Stimulated activated CD8-positive, alpha-beta memory T cell treated with anti-CD3 and anti-CD28 coated beads, Interleukin-2, amount 100 ng/mL, for 1 hour (primary cell): ENCODE results near the gene ANKRD65.
"Not testable (repeated sequence)": the region's sequence is repeated elsewhere in the genome, so short reads cannot be mapped to it uniquely, and the experiment has no call there.

Source experiments
- DNase-seq, 2 donors: peaks; one replicate each; pipeline ENCODE4 v3.0.0-alpha.2; 2020; ENCODE audit warnings: low read depth in 2 of 2

The ANKRD65 gene

GRCh38 chr1:1430992-1431844 lies 10.1 kb upstream of the ANKRD65 start:
- no peak for DNase-seq

- DNase-seq = no peak
These were observed 9.3 kb upstream of the ANKRD65 start for GRCh38 chr1:1430114-1430982.

- DNase-seq = no peak
These were observed 8.6 kb upstream of the ANKRD65 start for GRCh38 chr1:1429671-1430073.

GRCh38 chr1:1428967-1429366 lies 7.9 kb upstream of the ANKRD65 start:
- not testable (repeated sequence) for DNase-seq

- DNase-seq = no peak
These were observed 7.1 kb upstream of the ANKRD65 start for GRCh38 chr1:1428174-1428573.

GRCh38 chr1:1427820-1428148 lies 6.7 kb upstream of the ANKRD65 start:
- DNase-seq = no peak

GRCh38 chr1:1427106-1427819 lies 6.2 kb upstream of the ANKRD65 start:
- DNase-seq = no peak

GRCh38 chr1:1426496-1427105 lies 5.5 kb upstream of the ANKRD65 start:
- no peak for DNase-seq

- no peak for DNase-seq
These were observed 4.8 kb upstream of the ANKRD65 start for GRCh38 chr1:1425753-1426495.

GRCh38 chr1:1425426-1425752 lies 4.3 kb upstream of the ANKRD65 start:
- no peak for DNase-seq

- DNase-seq = no peak
These were observed 3.6 kb upstream of the ANKRD65 start for GRCh38 chr1:1424707-1425106.

- no peak for DNase-seq
These were observed 2.1 kb upstream of the ANKRD65 start for GRCh38 chr1:1423245-1423597.

GRCh38 chr1:1422465-1423244 lies 1.6 kb upstream of the ANKRD65 start:
- no peak for DNase-seq

- DNase-seq = no peak
These were observed 910 bp upstream of the ANKRD65 start for GRCh38 chr1:1421907-1422464.

- DNase-seq = no peak
These were observed 378 bp downstream of the ANKRD65 start for GRCh38 chr1:1420654-1421141.

GRCh38 chr1:1419813-1420653 lies 1.0 kb downstream of the ANKRD65 start:
- no peak for DNase-seq

GRCh38 chr1:1419363-1419812 lies 1.7 kb downstream of the ANKRD65 start:
- DNase-seq = no peak

GRCh38 chr1:1418464-1419362 lies 2.4 kb downstream of the ANKRD65 start:
- DNase-seq = no peak
